HG03565 (cell line): ENCODE data around the gene GRB7.
"Not testable (repeated sequence)": the region's sequence is repeated elsewhere in the genome, so short reads cannot be mapped to it uniquely, and the experiment has no call there.

ENCODE experiments used
- ATAC-seq: cut with Tn5 transposase; IDR thresholded peaks from one replicate; pipeline ENCODE4 v1.9.1; 2021; ENCODE audit warnings: mild to moderate bottlenecking, moderate library complexity; ENCODE audit not compliant: unreplicated experiment

Gene GRB7

GRCh38 chr17:39709319-39709997 lies 28.3 kb upstream of the GRB7 start:
- ATAC-seq: no peak

GRCh38 chr17:39709998-39710964 lies 27.5 kb upstream of the GRB7 start:
- no peak for ATAC-seq

GRCh38 chr17:39711071-39711470 lies 26.7 kb upstream of the GRB7 start:
- ATAC-seq: not testable (repeated sequence)

GRCh38 chr17:39711851-39712250 lies 25.9 kb upstream of the GRB7 start:
- no peak for ATAC-seq

GRCh38 chr17:39714234-39714633 lies 23.5 kb upstream of the GRB7 start:
- ATAC-seq: no peak

GRCh38 chr17:39715375-39716072 lies 22.2 kb upstream of the GRB7 start:
- ATAC-seq: no peak

- ATAC-seq: no peak
Measured at GRCh38 chr17:39716073-39716818, 21.5 kb upstream of the GRB7 start.

- no peak for ATAC-seq
Measured at GRCh38 chr17:39716879-39717536, 20.7 kb upstream of the GRB7 start.

- ATAC-seq: no peak
Measured at GRCh38 chr17:39717660-39718059, 20.1 kb upstream of the GRB7 start.

GRCh38 chr17:39719563-39720355 lies 18.0 kb upstream of the GRB7 start:
- ATAC-seq: no peak

GRCh38 chr17:39722104-39722503 lies 15.6 kb upstream of the GRB7 start:
- no peak for ATAC-seq

- no peak for ATAC-seq
Measured at GRCh38 chr17:39722965-39723848, 14.5 kb upstream of the GRB7 start.

GRCh38 chr17:39724731-39725130 lies 13.0 kb upstream of the GRB7 start:
- ATAC-seq: no peak

GRCh38 chr17:39725923-39726322 lies 11.8 kb upstream of the GRB7 start:
- not testable (repeated sequence) for ATAC-seq

GRCh38 chr17:39726617-39727016 lies 11.1 kb upstream of the GRB7 start:
- no peak for ATAC-seq

GRCh38 chr17:39727556-39727955 lies 10.2 kb upstream of the GRB7 start:
- ATAC-seq: no peak

- ATAC-seq: no peak
Measured at GRCh38 chr17:39729280-39729851, 8.4 kb upstream of the GRB7 start.
